HepG2 (cell line): ENCODE data around the gene EIF6. TPM values are rescaled to one million over a fixed set of nuclear protein-coding genes. Genes with fewer than 3 reads are reported as not detected.

Experiments used
- ETV6 ChIP-seq: sonication (generic); formaldehyde crosslinking; conservative IDR thresholded peaks from 2 replicates; pipeline ENCODE4 v1.4.0; 2020; ENCODE audit warnings: missing genetic modification reagents
- FLYWCH1 ChIP-seq: sonication (generic); formaldehyde crosslinking; IDR thresholded peaks from 2 replicates; pipeline ENCODE4 v1.8.1; 2023; ENCODE audit warnings: mild to moderate bottlenecking, missing genetic modification reagents
- FOXM1 ChIP-seq: sonication (generic); formaldehyde crosslinking; IDR thresholded peaks from 2 replicates; pipeline ENCODE4 v1.5.0; 2020; ENCODE audit warnings: missing genetic modification reagents
- FUBP1 ChIP-seq: sonication (generic); formaldehyde crosslinking; IDR thresholded peaks from 2 replicates; pipeline ENCODE4 v1.5.1; 2020; ENCODE audit warnings: missing genetic modification reagents, mild to moderate bottlenecking, borderline replicate concordance
- HDAC6 ChIP-seq: fragments of 200-600 bp; sonication (generic); IDR thresholded peaks from 2 replicates; pipeline ENCODE4 v1.7.0; 2017; ENCODE audit warnings: mild to moderate bottlenecking, antibody characterized with exemption, low read length, low read depth
- KMT2B ChIP-seq: IDR thresholded peaks from 2 replicates; pipeline ENCODE4 v1.6.1; 2016; ENCODE audit warnings: missing genetic modification reagents, missing compliant biosample characterization
- MAX ChIP-seq: IDR thresholded peaks from 2 replicates; pipeline ENCODE4 v1.6.1; 2012; ENCODE audit warnings: inconsistent platforms
- MTA1 ChIP-seq: sonication (generic); formaldehyde crosslinking; IDR thresholded peaks from 2 replicates; pipeline ENCODE4 v1.4.0; 2020; ENCODE audit warnings: missing genetic modification reagents, mild to moderate bottlenecking, borderline replicate concordance
- MZF1 ChIP-seq: sonication (generic); formaldehyde crosslinking; IDR thresholded peaks from 2 replicates; pipeline ENCODE4 v1.8.1; 2023; ENCODE audit warnings: mild to moderate bottlenecking, missing genetic modification reagents, borderline replicate concordance
- POGK ChIP-seq: sonication (generic); formaldehyde crosslinking; conservative IDR thresholded peaks from 2 replicates; pipeline ENCODE4 v1.8.0; 2022; ENCODE audit warnings: mild to moderate bottlenecking, moderate library complexity, missing genetic modification reagents
- PRMT3 ChIP-seq: sonication (generic); formaldehyde crosslinking; IDR thresholded peaks from 2 replicates; pipeline ENCODE4 v1.8.1; 2022; ENCODE audit warnings: low read depth, mild to moderate bottlenecking, moderate library complexity, missing genetic modification reagents, borderline replicate concordance
- RAD51 ChIP-seq: fragments of 450-650 bp; IDR thresholded peaks from 2 replicates; pipeline ENCODE4 v1.6.1; 2016; ENCODE audit warnings: borderline replicate concordance
- RFX5 ChIP-seq: IDR thresholded peaks from 2 replicates; pipeline ENCODE4 v1.6.1; 2011; ENCODE audit warnings: low read depth, low read length, improper control_type of control experiment
- RFXAP ChIP-seq: sonication (generic); formaldehyde crosslinking; IDR thresholded peaks from 2 replicates; pipeline ENCODE4 v1.4.0; 2020; ENCODE audit warnings: missing genetic modification reagents, borderline replicate concordance
- SNAPC2 ChIP-seq: sonication (generic); formaldehyde crosslinking; IDR thresholded peaks from 2 replicates; pipeline ENCODE4 v1.8.1; 2022; ENCODE audit warnings: mild to moderate bottlenecking, missing genetic modification reagents
- SRSF9 ChIP-seq: fragments of 200-400 bp; formaldehyde crosslinking; IDR thresholded peaks from 2 replicates; pipeline ENCODE4 v1.6.1; 2018; ENCODE audit warnings: borderline replicate concordance, mild to moderate bottlenecking, low read depth, low read length; ENCODE audit not compliant: insufficient read depth, poor library complexity, severe bottlenecking
- SYNCRIP ChIP-seq: fragments of 200-400 bp; formaldehyde crosslinking; IDR thresholded peaks from 2 replicates; pipeline ENCODE4 v1.6.1; 2018; ENCODE audit warnings: mild to moderate bottlenecking, low read depth, low read length; ENCODE audit not compliant: insufficient read depth
- TBX3 ChIP-seq: fragments of 450-650 bp; IDR thresholded peaks from 2 replicates; pipeline ENCODE4 v1.6.1; 2017; ENCODE audit warnings: antibody characterized with exemption, mild to moderate bottlenecking, inconsistent platforms, borderline replicate concordance
- ZBTB8A ChIP-seq: sonication (generic); formaldehyde crosslinking; IDR thresholded peaks from 2 replicates; pipeline ENCODE4 v1.4.0; 2020; ENCODE audit warnings: mild to moderate bottlenecking, low read depth, missing genetic modification reagents, borderline replicate concordance
- ZNF101 ChIP-seq: sonication (generic); formaldehyde crosslinking; IDR thresholded peaks from 2 replicates; pipeline ENCODE4 v1.4.0; 2020; ENCODE audit warnings: mild to moderate bottlenecking, low read depth, missing genetic modification reagents, borderline replicate concordance
- ZNF362 ChIP-seq: sonication (generic); formaldehyde crosslinking; IDR thresholded peaks from 2 replicates; pipeline ENCODE4 v1.4.0; 2020; ENCODE audit warnings: missing genetic modification reagents, mild to moderate bottlenecking, borderline replicate concordance
- ZNF430 ChIP-seq: sonication (generic); formaldehyde crosslinking; IDR thresholded peaks from 2 replicates; pipeline ENCODE4 v1.9.0; 2021; ENCODE audit warnings: mild to moderate bottlenecking, missing genetic modification reagents
- ZNF644 ChIP-seq: IDR thresholded peaks from 2 replicates; pipeline ENCODE4 v1.6.1; 2016; ENCODE audit warnings: low read depth
- ZNF776 ChIP-seq: sonication (generic); formaldehyde crosslinking; IDR thresholded peaks from 2 replicates; pipeline ENCODE4 v1.4.0; 2020; ENCODE audit warnings: mild to moderate bottlenecking, missing genetic modification reagents
- ZNF883 ChIP-seq: sonication (generic); formaldehyde crosslinking; IDR thresholded peaks from 2 replicates; pipeline ENCODE4 v1.5.1; 2020; ENCODE audit warnings: mild to moderate bottlenecking, missing genetic modification reagents; ENCODE audit errors: not compliant biosample characterization
- polyA plus RNA-seq, 8 experiments: library from polyadenylated mRNA; depleted of rRNA in 3 of 8; stranded (reverse) in 7 of 8; unstranded in 1 of 8; fragments of >200 nt; fragmentation: Illumina TruSeq in 4 of 8; extraction: Trizol in 4 of 8; gene quantifications; 2 replicates each; pipeline versions ENCODE4 v1.2.1 to v1.2.3, GENCODE V29; 2011 to 2016; ENCODE audit warnings: low read depth in 4 of 8, missing spikeins in 1 of 8, mixed read lengths in 1 of 8; ENCODE audit not compliant: insufficient read depth in 1 of 8
- total RNA-seq, 5 experiments: library from RNA; depleted of rRNA; stranded (reverse); fragments of >200 nt; fragmentation: Illumina TruSeq; extraction: Trizol; gene quantifications; 2 replicates each; pipeline ENCODE4 v1.2.3, GENCODE V29; 2016; ENCODE audit warnings: low read depth in 1 of 5

The EIF6 gene
- total and polyA plus RNA-seq, 2 of the 13 experiments (the other 11 are each of a cell fraction or from before 2014, with no cell fraction given) = 462 to 466 TPM

- TF ChIP-seq FUBP1 (CRISPR knock-in tag) = 0 out of 2 replicates have a peak, but pooled peaks have one; percentile 13
- TF ChIP-seq ZBTB8A (CRISPR knock-in tag) = no peak
- no peak for TF ChIP-seq RFX5
- TF ChIP-seq POGK = peak; percentile 96
- peak; percentile 37 for TF ChIP-seq SNAPC2 (CRISPR knock-in tag)
- peak; percentile 26; the same call in 1 of the 2 replicates for TF ChIP-seq MZF1 (CRISPR knock-in tag)
- no peak for TF ChIP-seq ZNF644 (CRISPR knock-in tag)
- TF ChIP-seq ZNF362 (CRISPR knock-in tag) = peak; percentile 39
- TF ChIP-seq RFXAP (CRISPR knock-in tag) = peak; percentile 7; the same call in 1 of the 2 replicates
- TF ChIP-seq PRMT3 (CRISPR knock-in tag) = 0 out of 2 replicates have a peak, but pooled peaks have one; percentile 87
- TF ChIP-seq ZNF101 = 0 out of 2 replicates have a peak, but pooled peaks have one; percentile 46
- TF ChIP-seq FOXM1 = no peak
- no peak for TF ChIP-seq RAD51
- no peak; the same call in 1 of the 2 replicates for TF ChIP-seq FLYWCH1
- peak; percentile 80 for TF ChIP-seq ETV6 (CRISPR knock-in tag)
- TF ChIP-seq ZNF430 (CRISPR knock-in tag) = peak; percentile 89; the same call in 1 of the 2 replicates
- TF ChIP-seq SYNCRIP = no peak
- TF ChIP-seq SRSF9 = no peak
- peak; percentile 95 for TF ChIP-seq ZNF776 (CRISPR knock-in tag)
- TF ChIP-seq HDAC6 = no peak
- TF ChIP-seq ZNF883 (CRISPR knock-in tag) = peak; percentile 97
- TF ChIP-seq MAX = peak; percentile 98
- TF ChIP-seq KMT2B (CRISPR knock-in tag) = peak; percentile 91
- TF ChIP-seq MTA1 = peak; percentile 80
- peak; percentile 42; the same call in 1 of the 2 replicates for TF ChIP-seq TBX3
Measured at GRCh38 chr20:35284267-35284991, at the start of gene EIF6 (continued).
